GM18873 (cell line): ENCODE results near the gene UCMA.
"Not testable (repeated sequence)": the region's sequence is repeated elsewhere in the genome, so short reads cannot be mapped to it uniquely, and the experiment has no call there.

Experiments used
- ATAC-seq: cut with Tn5 transposase; IDR thresholded peaks from one replicate; pipeline ENCODE4 v1.9.1; 2021; ENCODE audit warnings: mild to moderate bottlenecking, moderate library complexity, moderate number of reproducible peaks; ENCODE audit not compliant: unreplicated experiment, low FRiP score

Gene UCMA, protein sequence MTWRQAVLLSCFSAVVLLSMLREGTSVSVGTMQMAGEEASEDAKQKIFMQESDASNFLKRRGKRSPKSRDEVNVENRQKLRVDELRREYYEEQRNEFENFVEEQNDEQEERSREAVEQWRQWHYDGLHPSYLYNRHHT

DNA sequence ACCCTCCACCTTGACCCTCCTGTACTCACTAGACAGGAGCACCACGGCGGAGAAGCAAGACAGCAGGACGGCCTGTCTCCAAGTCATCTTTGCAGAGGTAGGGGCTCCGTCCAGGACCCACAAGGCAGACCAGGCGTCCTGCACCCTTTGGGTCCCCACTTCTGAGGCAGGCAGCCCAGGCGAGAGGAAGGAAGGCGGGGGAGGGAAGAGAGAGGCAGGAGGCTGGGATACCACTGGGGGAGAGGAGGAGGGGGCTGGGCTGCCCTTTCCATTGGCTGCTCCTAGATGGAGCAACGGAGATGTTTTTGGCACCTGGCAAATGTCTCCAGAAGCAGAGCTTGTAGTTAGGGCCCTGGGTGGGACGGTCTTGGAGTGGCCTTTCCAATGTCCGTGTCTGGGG lies at the start of gene UCMA:
TSS of gene UCMA (minus strand) at position 203 of the 400 bp plus-strand sequence. CDS start at position 87, 116 bp downstream.
- ATAC-seq = no peak

- ATAC-seq = not testable (repeated sequence)
Measured at GRCh38 chr10:13282348-13282747, 48.2 kb upstream of the UCMA start.

DNA sequence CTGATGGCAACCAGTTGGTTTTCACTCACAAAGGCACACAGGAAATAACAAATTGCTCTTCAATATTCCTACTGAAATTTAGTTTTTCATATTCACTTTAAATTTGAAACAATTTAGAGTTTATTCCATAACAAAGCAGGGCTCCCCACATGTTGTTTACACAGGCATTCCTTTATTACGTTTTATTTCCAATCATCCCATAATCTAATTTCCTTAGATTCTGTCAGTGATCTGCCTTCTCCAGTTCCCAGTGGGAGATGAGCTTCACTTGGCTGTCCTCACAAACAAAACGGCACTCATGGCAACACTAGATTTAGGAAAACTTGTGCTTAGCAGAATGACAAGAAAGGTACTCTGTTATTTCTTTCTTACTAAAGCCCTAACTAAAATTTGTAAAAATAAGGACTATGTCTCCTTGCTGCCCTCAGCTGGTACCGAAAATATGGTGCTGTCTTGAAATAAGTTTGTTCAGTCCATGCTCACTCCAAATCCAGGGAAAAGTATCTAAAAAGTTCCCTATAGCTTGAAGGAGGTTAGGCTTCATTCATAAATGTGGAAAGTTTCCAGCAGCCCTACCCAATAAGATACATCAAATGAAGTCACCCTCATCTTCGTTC lies 42.7 kb upstream of the UCMA start:
- no peak for ATAC-seq

- ATAC-seq = not testable (repeated sequence)
Measured at GRCh38 chr10:13276146-13276545, 42.0 kb upstream of the UCMA start.

GRCh38 chr10:13272164-13272571 lies 38.0 kb upstream of the UCMA start:
- ATAC-seq = no peak

GRCh38 chr10:13271552-13272163 lies 37.5 kb upstream of the UCMA start:
- no peak for ATAC-seq

GRCh38 chr10:13270877-13271551 lies 36.8 kb upstream of the UCMA start:
- no peak for ATAC-seq

- no peak for ATAC-seq
Measured at GRCh38 chr10:13268841-13269240, 34.7 kb upstream of the UCMA start.

- ATAC-seq = no peak
Measured at GRCh38 chr10:13268310-13268709, 34.1 kb upstream of the UCMA start.

DNA sequence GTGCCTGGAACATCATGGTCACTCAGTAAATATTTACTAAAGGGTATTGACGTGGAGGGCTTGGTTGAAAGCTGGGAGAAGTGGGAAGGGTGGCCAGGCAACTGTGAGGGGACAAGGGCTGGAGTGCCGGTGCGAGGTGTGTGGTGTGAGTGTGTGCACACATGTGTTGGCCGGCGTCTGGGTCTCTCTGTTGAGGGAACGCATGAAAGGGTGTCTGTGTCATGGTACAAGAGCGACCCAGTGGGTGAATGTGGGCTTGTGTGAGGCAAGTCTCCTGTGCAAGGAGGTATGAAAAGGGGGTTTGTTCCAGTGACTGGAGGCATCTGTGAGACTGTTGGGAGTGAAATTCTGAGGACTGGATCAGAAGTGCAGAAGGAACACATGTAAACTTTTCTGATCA lies 29.4 kb upstream of the UCMA start:
- no peak for ATAC-seq

- ATAC-seq = no peak
Measured at GRCh38 chr10:13262433-13262832, 28.3 kb upstream of the UCMA start.

DNA sequence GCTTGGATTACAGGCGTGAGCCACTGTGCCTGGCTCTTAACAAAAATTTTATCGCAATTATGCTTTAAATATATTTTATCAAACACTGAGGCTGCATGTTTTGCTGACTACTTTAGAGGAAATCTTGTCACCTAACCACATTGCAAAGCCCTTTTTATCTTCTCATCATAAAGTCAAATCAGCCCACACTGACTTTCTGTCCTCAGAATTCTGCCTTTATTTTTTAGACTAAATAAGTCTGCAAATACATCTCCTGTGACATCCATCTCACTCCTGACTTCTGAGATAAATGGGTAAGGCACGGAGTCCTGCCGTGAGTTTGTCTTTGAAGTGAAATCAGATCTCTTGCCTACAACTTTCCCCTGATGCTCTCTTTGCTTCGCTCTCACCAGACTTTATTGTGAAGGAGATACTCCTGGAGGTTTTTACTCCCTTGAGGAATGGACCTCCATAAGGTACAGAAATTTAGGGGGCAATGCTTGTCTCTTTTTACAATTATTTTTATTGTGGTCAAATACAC lies 23.5 kb upstream of the UCMA start:
- no peak for ATAC-seq

DNA sequence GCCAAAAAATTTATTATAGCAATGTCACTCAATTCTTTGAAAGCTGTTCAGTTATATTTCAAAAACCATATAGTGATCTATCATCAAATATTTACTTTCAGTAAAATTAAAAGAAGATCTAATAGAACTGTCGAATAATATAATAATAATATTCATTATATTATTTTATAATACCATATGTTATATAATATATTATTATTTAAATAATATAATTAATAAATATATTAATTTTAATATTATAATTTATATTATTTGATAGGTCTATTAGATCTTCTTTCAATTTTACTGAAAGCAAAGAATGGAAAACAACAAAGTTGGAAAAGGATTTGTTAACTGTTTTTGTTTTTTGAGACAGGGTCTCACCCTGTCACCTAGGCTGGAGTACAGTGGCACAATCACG lies 22.5 kb upstream of the UCMA start:
- ATAC-seq = no peak

- ATAC-seq = no peak
Measured at GRCh38 chr10:13253726-13254125, 19.6 kb upstream of the UCMA start.

- ATAC-seq = no peak
Measured at GRCh38 chr10:13247784-13248183, 13.6 kb upstream of the UCMA start.

DNA sequence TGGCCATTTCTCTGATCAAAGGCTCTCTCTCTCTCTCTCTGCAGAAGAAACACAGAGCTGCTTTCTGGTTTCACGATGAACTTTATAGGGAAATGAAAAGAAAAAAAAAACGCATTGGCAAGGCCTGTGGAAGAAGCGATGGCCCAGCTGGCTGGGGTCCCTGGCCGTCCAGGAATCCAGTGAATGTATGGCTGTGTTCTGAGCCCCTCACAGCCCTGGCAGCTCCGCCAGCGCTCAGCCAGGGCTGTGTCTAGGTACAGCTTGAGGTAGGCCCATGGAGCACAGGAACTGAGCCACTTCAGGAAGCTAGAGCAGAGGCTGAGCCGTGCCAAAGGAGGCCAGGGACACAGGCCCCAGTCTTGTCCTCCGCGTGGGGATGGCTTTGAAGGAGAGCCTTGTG lies 13.1 kb upstream of the UCMA start:
- ATAC-seq = no peak

- ATAC-seq = not testable (repeated sequence)
Measured at GRCh38 chr10:13242260-13242659, 8.1 kb upstream of the UCMA start.

- ATAC-seq = no peak
Measured at GRCh38 chr10:13241613-13242012, 7.4 kb upstream of the UCMA start.

DNA sequence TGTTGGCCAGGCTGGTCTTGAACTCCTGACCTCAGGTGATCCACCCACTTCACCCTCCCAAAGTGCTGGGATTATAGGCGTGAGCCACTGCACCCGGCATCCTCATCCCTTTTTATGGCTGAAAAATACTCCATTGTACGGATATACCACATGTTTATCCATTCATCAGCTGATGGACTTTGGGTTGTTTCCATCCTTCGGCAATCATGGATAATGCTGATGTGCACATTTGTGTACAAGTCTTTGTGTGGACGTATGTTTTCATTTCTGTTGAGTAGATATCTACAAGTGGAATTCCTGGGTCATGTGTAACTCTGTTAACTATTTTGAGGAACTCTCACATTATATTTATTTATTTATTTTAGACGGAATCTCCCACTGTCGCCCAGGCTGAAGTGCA lies 5.7 kb upstream of the UCMA start:
- ATAC-seq = no peak

DNA sequence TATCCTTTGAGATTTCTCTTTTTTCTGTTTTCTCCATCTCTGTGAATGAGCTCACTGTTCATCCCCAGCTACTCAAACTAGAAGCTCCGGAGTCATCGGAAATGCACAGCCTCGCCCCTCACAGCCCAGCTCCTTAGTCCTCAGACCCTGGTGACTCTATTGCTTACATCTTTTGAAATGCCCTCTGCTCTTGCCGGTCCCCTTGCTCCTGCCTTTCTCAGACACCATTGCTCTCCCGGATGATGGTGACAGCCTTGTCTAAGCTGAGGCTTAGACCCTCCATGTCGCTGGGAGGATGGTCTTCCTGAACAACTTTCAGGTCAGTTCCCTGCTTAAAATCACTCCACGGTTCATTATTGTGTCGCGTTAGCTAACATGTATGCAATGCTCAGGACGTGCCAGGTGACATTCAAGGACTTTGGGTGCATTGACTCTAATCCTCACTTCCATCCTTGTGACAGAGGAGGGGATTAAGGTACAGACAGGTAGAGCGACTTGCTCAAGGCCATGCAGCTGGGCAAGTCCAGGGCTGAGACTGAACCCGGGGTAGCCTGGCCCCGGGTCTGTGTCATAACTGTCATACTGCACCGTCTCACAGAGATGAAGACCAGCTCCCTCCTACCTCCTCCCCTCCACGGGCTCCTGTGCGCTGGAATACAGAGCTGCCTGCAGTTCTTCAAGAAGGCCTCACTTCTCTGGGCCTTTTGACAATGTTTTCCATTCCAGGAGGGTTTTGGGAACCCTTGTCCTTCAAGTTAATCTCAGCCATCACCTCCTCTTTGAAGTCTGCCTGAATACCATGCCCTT lies 4.3 kb upstream of the UCMA start:
- no peak for ATAC-seq

GRCh38 chr10:13236638-13237037 lies 2.5 kb upstream of the UCMA start:
- ATAC-seq = no peak
